HepG2 (cell line): ENCODE data around the gene LAMA5. TPM values are rescaled to one million over a fixed set of nuclear protein-coding genes. Genes with fewer than 3 reads are reported as not detected.

Experiments used
- FOXM1 ChIP-seq: sonication (generic); formaldehyde crosslinking; IDR thresholded peaks from 2 replicates; pipeline ENCODE4 v1.5.0; 2020; ENCODE audit warnings: missing genetic modification reagents
- HDAC2 ChIP-seq: sonication (generic); formaldehyde crosslinking; IDR thresholded peaks from 2 replicates; pipeline ENCODE4 v1.4.0; 2020; ENCODE audit warnings: missing genetic modification reagents
- NBN ChIP-seq: fragments of 450-650 bp; conservative IDR thresholded peaks from 2 replicates; pipeline ENCODE4 v1.6.1; 2017
- XBP1 ChIP-seq: sonication (generic); formaldehyde crosslinking; IDR thresholded peaks from 2 replicates; pipeline ENCODE4 v1.5.0; 2020; ENCODE audit warnings: missing genetic modification reagents
- ZNF235 ChIP-seq: sonication (generic); formaldehyde crosslinking; IDR thresholded peaks from 2 replicates; pipeline ENCODE4 v1.8.1; 2023; ENCODE audit warnings: mild to moderate bottlenecking, missing genetic modification reagents, borderline replicate concordance
- ZNF431 ChIP-seq: sonication (generic); formaldehyde crosslinking; IDR thresholded peaks from 2 replicates; pipeline ENCODE4 v1.9.0; 2022; ENCODE audit warnings: missing genetic modification reagents, low read depth, mild to moderate bottlenecking, borderline replicate concordance
- ZNF670 ChIP-seq: sonication (generic); formaldehyde crosslinking; IDR thresholded peaks from 2 replicates; pipeline ENCODE4 v1.8.0; 2022; ENCODE audit warnings: mild to moderate bottlenecking, missing genetic modification reagents, borderline replicate concordance
- polyA plus RNA-seq, 8 experiments: library from polyadenylated mRNA; depleted of rRNA in 3 of 8; stranded (reverse) in 7 of 8; unstranded in 1 of 8; fragments of >200 nt; fragmentation: Illumina TruSeq in 4 of 8; extraction: Trizol in 4 of 8; gene quantifications; 2 replicates each; pipeline versions ENCODE4 v1.2.1 to v1.2.3, GENCODE V29; 2011 to 2016; ENCODE audit warnings: low read depth in 4 of 8, missing spikeins in 1 of 8, mixed read lengths in 1 of 8; ENCODE audit not compliant: insufficient read depth in 1 of 8
- total RNA-seq, 5 experiments: library from RNA; depleted of rRNA; stranded (reverse); fragments of >200 nt; fragmentation: Illumina TruSeq; extraction: Trizol; gene quantifications; 2 replicates each; pipeline ENCODE4 v1.2.3, GENCODE V29; 2016; ENCODE audit warnings: low read depth in 1 of 5
- TF ChIP-seq, protein P1 (sequence below): IDR thresholded peaks from 2 replicates; pipeline ENCODE4 v1.6.1; 2016; ENCODE audit warnings: low read depth, missing genetic modification reagents, missing compliant biosample characterization

The LAMA5 gene
- total and polyA plus RNA-seq, 2 of the 13 experiments (the other 11 are each of a cell fraction or from before 2014, with no cell fraction given) = 21.0 to 44.7 TPM

DNA sequence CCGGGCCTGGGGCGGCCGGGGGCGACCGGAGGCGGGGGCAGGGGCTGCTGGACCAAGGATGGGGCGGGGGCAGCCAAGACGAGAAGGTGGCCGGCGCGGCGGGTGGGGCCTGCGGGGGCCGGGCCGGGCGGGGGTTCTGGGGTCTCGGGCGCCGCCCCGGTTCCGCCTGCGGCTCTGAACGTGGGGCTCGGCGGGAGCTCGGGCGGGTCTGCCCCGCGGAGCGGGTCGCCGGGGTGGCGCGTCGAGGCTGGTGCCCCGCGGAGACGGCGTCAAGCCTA, 64.1 kb downstream of the LAMA5 start (continued):
- 0 out of 2 replicates have a peak, but pooled peaks have one; percentile 0 for TF ChIP-seq ZNF670 (CRISPR knock-in tag)
- TF ChIP-seq, protein P1, sequence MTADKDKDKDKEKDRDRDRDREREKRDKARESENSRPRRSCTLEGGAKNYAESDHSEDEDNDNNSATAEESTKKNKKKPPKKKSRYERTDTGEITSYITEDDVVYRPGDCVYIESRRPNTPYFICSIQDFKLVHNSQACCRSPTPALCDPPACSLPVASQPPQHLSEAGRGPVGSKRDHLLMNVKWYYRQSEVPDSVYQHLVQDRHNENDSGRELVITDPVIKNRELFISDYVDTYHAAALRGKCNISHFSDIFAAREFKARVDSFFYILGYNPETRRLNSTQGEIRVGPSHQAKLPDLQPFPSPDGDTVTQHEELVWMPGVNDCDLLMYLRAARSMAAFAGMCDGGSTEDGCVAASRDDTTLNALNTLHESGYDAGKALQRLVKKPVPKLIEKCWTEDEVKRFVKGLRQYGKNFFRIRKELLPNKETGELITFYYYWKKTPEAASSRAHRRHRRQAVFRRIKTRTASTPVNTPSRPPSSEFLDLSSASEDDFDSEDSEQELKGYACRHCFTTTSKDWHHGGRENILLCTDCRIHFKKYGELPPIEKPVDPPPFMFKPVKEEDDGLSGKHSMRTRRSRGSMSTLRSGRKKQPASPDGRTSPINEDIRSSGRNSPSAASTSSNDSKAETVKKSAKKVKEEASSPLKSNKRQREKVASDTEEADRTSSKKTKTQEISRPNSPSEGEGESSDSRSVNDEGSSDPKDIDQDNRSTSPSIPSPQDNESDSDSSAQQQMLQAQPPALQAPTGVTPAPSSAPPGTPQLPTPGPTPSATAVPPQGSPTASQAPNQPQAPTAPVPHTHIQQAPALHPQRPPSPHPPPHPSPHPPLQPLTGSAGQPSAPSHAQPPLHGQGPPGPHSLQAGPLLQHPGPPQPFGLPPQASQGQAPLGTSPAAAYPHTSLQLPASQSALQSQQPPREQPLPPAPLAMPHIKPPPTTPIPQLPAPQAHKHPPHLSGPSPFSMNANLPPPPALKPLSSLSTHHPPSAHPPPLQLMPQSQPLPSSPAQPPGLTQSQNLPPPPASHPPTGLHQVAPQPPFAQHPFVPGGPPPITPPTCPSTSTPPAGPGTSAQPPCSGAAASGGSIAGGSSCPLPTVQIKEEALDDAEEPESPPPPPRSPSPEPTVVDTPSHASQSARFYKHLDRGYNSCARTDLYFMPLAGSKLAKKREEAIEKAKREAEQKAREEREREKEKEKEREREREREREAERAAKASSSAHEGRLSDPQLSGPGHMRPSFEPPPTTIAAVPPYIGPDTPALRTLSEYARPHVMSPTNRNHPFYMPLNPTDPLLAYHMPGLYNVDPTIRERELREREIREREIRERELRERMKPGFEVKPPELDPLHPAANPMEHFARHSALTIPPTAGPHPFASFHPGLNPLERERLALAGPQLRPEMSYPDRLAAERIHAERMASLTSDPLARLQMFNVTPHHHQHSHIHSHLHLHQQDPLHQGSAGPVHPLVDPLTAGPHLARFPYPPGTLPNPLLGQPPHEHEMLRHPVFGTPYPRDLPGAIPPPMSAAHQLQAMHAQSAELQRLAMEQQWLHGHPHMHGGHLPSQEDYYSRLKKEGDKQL (CRISPR knock-in tag) = no peak
- TF ChIP-seq ZNF431 (CRISPR knock-in tag) = 0 out of 2 replicates have a peak, but pooled peaks have one; percentile 12
- TF ChIP-seq NBN = no peak
- TF ChIP-seq ZNF235 = 0 out of 2 replicates have a peak, but pooled peaks have one; percentile 26
- TF ChIP-seq FOXM1 (CRISPR knock-in tag) = no peak
- no peak for TF ChIP-seq XBP1
- TF ChIP-seq HDAC2 = no peak
